ENCODE results near the gene RNF214.

Gene RNF214

DNA sequence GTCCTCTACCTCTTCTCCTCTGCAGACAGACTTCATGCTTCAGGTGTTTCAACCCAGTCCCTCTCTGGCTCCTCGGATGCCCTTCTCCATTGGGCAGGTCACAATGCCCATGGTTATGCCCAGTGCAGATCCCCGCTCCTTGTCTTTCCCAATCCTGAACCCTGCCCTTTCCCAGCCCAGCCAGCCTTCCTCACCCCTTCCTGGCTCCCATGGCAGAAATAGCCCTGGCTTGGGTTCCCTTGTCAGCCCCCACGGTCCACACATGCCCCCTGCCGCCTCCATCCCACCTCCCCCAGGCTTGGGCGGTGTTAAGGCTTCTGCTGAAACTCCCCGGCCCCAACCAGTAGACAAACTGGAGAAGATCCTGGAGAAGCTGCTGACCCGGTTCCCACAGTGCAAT, 49.4 kb downstream of the RNF214 start:
- H3K79me2 ChIP-seq (ENCODE audit: control insufficient read depth, low read length), result no peaks in the 10 kb centered on the region
- no peak overlapping the region for H3K4me2 ChIP-seq (ENCODE audit: low read length)
- H3K4me1 ChIP-seq (ENCODE audit: control insufficient read depth, low read length), result no peaks in the 10 kb centered on the region
- H3K9me2 ChIP-seq (replicated peaks; ENCODE audit: control insufficient read depth, low read length), result no peaks in the 10 kb centered on the region
- H3K9me3 ChIP-seq (ENCODE audit: control insufficient read depth, insufficient read depth, low read length), result no peaks in the 10 kb centered on the region
- peaks cover 16% of the 10 kb centered on the region; the same call in 1 of the 2 replicates for H3K36me3 ChIP-seq (ENCODE audit: control insufficient read depth, low read length)
- H3K27ac ChIP-seq (ENCODE audit: low read depth, low read length), result no peak overlapping the region
- no peaks in the 10 kb centered on the region for H4K20me1 ChIP-seq (ENCODE audit: control insufficient read depth, insufficient read depth, low read depth, low read length)
- H3K27me3 ChIP-seq (ENCODE audit: control insufficient read depth, low read length), result no peaks in the 10 kb centered on the region
- no peak overlapping the region for H3K4me3 ChIP-seq (ENCODE audit: low read length)
- no peaks in the 10 kb centered on the region for H3F3A ChIP-seq (ENCODE audit: control insufficient read depth, insufficient read depth)
- TF ChIP-seq, protein P1, sequence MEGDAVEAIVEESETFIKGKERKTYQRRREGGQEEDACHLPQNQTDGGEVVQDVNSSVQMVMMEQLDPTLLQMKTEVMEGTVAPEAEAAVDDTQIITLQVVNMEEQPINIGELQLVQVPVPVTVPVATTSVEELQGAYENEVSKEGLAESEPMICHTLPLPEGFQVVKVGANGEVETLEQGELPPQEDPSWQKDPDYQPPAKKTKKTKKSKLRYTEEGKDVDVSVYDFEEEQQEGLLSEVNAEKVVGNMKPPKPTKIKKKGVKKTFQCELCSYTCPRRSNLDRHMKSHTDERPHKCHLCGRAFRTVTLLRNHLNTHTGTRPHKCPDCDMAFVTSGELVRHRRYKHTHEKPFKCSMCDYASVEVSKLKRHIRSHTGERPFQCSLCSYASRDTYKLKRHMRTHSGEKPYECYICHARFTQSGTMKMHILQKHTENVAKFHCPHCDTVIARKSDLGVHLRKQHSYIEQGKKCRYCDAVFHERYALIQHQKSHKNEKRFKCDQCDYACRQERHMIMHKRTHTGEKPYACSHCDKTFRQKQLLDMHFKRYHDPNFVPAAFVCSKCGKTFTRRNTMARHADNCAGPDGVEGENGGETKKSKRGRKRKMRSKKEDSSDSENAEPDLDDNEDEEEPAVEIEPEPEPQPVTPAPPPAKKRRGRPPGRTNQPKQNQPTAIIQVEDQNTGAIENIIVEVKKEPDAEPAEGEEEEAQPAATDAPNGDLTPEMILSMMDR (IDR thresholded peaks at IDR 0.05; ENCODE audit: low read depth, low read length, poor library complexity, severe bottlenecking), result no peak
- no peak for TF ChIP-seq EZH2phosphoT487 (IDR thresholded peaks at IDR 0.05; ENCODE audit: borderline replicate concordance, low read length)

DNA sequence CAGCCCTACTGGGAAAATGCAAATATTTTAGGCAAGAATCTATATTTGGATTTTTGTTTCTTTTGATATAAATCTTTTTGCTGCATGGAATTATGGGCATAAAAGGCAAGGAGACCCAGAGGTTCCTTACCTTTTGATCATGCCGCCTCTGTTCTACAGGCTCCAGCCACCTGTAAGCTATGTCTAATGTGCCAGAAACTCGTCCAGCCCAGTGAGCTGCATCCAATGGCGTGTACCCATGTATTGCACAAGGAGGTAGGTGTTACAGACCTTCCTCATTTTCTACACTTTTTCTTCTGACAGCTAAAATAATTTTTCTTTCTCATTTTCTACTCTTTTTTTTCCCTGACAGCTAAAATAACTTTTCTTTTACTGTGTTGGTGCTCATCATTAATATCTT, 50.5 kb downstream of the RNF214 start:
- no peaks in the 10 kb centered on the region for H3K9me3 ChIP-seq (ENCODE audit: control insufficient read depth, insufficient read depth, low read length)
- H3K36me3 ChIP-seq (ENCODE audit: control insufficient read depth, low read length), result peaks cover 16% of the 10 kb centered on the region; the same call in 1 of the 2 replicates
- no peak overlapping the region for H3K4me3 ChIP-seq (ENCODE audit: low read length)
- no peaks in the 10 kb centered on the region for H3K27me3 ChIP-seq (ENCODE audit: control insufficient read depth, low read length)
- H3F3A ChIP-seq (ENCODE audit: control insufficient read depth, insufficient read depth), result no peaks in the 10 kb centered on the region
- no peak overlapping the region for H3K27ac ChIP-seq (ENCODE audit: low read depth, low read length)
- no peak overlapping the region for H3K4me2 ChIP-seq (ENCODE audit: low read length)
- H3K4me1 ChIP-seq (ENCODE audit: control insufficient read depth, low read length), result no peaks in the 10 kb centered on the region
- H3K79me2 ChIP-seq (ENCODE audit: control insufficient read depth, low read length), result no peaks in the 10 kb centered on the region
- TF ChIP-seq, protein P1 (IDR thresholded peaks at IDR 0.05; ENCODE audit: low read depth, low read length, poor library complexity, severe bottlenecking), result no peak
- TF ChIP-seq EZH2phosphoT487 (IDR thresholded peaks at IDR 0.05; ENCODE audit: borderline replicate concordance, low read length), result no peak
- H4K20me1 ChIP-seq (ENCODE audit: control insufficient read depth, insufficient read depth, low read depth, low read length), result no peaks in the 10 kb centered on the region
- no peaks in the 10 kb centered on the region for H3K9me2 ChIP-seq (replicated peaks; ENCODE audit: control insufficient read depth, low read length)

DNA sequence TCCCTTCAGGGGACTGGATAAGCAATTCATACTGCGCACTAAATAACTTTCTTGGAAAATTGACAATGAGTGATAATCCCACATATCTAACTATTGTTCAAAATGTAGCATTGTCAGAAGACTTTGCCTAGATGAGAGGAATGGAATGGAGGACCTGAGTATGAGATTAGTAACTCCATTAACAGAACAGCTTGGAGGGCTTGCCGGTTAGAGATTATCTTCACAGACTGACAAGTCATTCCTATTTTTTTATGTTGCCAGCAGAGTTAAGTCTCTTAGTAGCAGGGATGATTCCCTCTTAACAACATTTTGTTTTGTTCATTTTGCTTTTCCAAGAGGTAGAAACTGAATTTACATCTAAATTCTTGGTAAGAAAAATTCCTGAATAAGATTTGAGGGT, 51.6 kb downstream of the RNF214 start:
- Histone ChIP-seq H3K36me3 (ENCODE audit: control insufficient read depth, low read length) (peaks cover 16% of the 10 kb centered on the region; the same call in 1 of the 2 replicates), H3K4me2 (ENCODE audit: low read length) (no peak overlapping the region), H3K27ac (ENCODE audit: low read depth, low read length) (no peak overlapping the region), H3F3A (ENCODE audit: control insufficient read depth, insufficient read depth) (no peaks in the 10 kb centered on the region), H3K4me1 (ENCODE audit: control insufficient read depth, low read length) (no peaks in the 10 kb centered on the region), H3K9me2 (replicated peaks; ENCODE audit: control insufficient read depth, low read length) (no peaks in the 10 kb centered on the region), H4K20me1 (ENCODE audit: control insufficient read depth, insufficient read depth, low read depth, low read length) (no peaks in the 10 kb centered on the region), H3K4me3 (ENCODE audit: low read length) (no peak overlapping the region), H3K79me2 (ENCODE audit: control insufficient read depth, low read length) (no peaks in the 10 kb centered on the region), H3K27me3 (ENCODE audit: control insufficient read depth, low read length) (no peaks in the 10 kb centered on the region), H3K9me3 (ENCODE audit: control insufficient read depth, insufficient read depth, low read length) (no peaks in the 10 kb centered on the region)
- TF ChIP-seq, protein P1 (IDR thresholded peaks at IDR 0.05; ENCODE audit: low read depth, low read length, poor library complexity, severe bottlenecking), result no peak
- no peak for TF ChIP-seq EZH2phosphoT487 (IDR thresholded peaks at IDR 0.05; ENCODE audit: borderline replicate concordance, low read length)
